Measurements from ENCODE around the gene SGIP1. TPM values are rescaled to one million over a fixed set of nuclear protein-coding genes. Genes with fewer than 3 reads are reported as not detected.

The SGIP1 gene
- total RNA-seq, 1 donor from 2014 or later, result 11.9 TPM

DNA sequence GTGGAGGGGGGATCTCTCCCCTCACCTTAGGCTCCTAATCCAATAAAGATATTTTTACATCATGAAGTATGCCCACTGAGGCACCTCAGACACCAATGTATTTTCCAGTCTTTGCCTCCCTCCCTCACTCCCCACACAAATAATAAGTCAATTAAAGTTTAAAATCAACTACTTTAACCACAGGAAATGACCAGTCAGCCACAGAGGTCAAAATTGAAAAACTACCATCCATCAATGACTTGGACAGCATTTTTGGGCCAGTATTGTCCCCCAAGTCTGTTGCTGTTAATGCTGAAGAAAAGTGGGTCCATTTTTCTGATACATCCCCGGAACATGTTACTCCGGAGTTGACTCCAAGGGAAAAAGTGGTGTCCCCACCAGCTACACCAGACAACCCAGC, 147.7 kb downstream of the SGIP1 start:
- H3K36me3 Mint-ChIP-seq, result no peaks in the 10 kb centered on the region
- H3K27ac Mint-ChIP-seq, result no peak overlapping the region
- H3K4me3 Mint-ChIP-seq, result no peak overlapping the region
- peaks cover 17% of the 10 kb centered on the region for H3K4me1 Mint-ChIP-seq
- no peaks in the 10 kb centered on the region for H3K9me3 Mint-ChIP-seq
- H3K27me3 Mint-ChIP-seq (ENCODE audit: low read depth), result no peaks in the 10 kb centered on the region
- no peak for DNase-seq (ENCODE audit: low spot score in 2 of 2, unreplicated experiment in 2 of 2)
- TF ChIP-seq, protein P1, sequence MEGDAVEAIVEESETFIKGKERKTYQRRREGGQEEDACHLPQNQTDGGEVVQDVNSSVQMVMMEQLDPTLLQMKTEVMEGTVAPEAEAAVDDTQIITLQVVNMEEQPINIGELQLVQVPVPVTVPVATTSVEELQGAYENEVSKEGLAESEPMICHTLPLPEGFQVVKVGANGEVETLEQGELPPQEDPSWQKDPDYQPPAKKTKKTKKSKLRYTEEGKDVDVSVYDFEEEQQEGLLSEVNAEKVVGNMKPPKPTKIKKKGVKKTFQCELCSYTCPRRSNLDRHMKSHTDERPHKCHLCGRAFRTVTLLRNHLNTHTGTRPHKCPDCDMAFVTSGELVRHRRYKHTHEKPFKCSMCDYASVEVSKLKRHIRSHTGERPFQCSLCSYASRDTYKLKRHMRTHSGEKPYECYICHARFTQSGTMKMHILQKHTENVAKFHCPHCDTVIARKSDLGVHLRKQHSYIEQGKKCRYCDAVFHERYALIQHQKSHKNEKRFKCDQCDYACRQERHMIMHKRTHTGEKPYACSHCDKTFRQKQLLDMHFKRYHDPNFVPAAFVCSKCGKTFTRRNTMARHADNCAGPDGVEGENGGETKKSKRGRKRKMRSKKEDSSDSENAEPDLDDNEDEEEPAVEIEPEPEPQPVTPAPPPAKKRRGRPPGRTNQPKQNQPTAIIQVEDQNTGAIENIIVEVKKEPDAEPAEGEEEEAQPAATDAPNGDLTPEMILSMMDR (IDR thresholded peaks at IDR 0.05; ENCODE audit: unreplicated experiment), result no peak

DNA sequence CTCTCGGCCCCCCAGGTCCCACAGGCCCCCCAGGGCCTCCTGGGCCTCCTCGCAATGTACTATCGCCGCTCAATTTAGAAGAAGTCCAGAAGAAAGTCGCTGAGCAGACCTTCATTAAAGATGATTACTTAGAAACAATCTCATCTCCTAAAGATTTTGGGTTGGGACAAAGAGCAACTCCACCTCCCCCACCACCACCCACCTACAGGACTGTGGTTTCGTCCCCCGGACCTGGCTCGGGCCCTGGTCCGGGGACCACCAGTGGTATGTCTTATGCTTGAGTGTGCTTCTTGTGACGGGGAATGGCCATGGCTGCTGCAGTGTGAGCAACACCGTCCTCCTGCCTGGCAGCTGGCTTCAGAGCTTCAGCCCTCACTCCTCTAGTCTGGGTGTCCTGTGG, 148.2 kb downstream of the SGIP1 start:
- Mint-ChIP-seq H3K36me3 (no peaks in the 10 kb centered on the region), H3K27me3 (ENCODE audit: low read depth) (no peaks in the 10 kb centered on the region), H3K4me3 (no peak overlapping the region), H3K4me1 (peaks cover 13% of the 10 kb centered on the region), H3K27ac (no peak overlapping the region), H3K9me3 (no peaks in the 10 kb centered on the region)
- DNase-seq (ENCODE audit: low spot score in 2 of 2, unreplicated experiment in 2 of 2), result no peak
- TF ChIP-seq, protein P1 (IDR thresholded peaks at IDR 0.05; ENCODE audit: unreplicated experiment), result no peak

DNA sequence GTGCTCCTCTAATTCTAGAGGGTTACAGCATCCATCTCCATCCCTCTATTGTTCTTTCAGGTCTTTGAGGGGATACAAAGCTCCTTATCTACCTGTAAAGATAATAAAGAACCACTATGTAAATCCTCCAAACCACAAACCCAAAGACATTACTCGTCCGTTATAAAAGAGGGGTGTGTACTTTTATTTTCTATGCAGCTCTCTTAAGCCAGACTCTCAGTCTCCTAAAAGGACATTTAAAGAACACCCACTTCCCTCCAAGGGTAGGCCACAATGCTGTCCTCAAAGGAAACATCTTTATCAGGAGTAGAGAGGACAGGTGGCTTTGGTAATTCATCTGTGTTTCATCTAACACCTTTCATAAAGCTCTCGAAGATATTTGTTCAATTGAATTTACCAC, 150.4 kb downstream of the SGIP1 start:
- H3K36me3 Mint-ChIP-seq, result no peaks in the 10 kb centered on the region
- DNase-seq (ENCODE audit: low spot score in 2 of 2, unreplicated experiment in 2 of 2), result no peak
- H3K9me3 Mint-ChIP-seq, result no peaks in the 10 kb centered on the region
- no peaks in the 10 kb centered on the region for H3K27me3 Mint-ChIP-seq (ENCODE audit: low read depth)
- TF ChIP-seq, protein P1 (IDR thresholded peaks at IDR 0.05; ENCODE audit: unreplicated experiment), result no peak
- H3K4me3 Mint-ChIP-seq, result no peak overlapping the region
- no peak overlapping the region for H3K27ac Mint-ChIP-seq
- peaks cover 3% of the 10 kb centered on the region for H3K4me1 Mint-ChIP-seq

DNA sequence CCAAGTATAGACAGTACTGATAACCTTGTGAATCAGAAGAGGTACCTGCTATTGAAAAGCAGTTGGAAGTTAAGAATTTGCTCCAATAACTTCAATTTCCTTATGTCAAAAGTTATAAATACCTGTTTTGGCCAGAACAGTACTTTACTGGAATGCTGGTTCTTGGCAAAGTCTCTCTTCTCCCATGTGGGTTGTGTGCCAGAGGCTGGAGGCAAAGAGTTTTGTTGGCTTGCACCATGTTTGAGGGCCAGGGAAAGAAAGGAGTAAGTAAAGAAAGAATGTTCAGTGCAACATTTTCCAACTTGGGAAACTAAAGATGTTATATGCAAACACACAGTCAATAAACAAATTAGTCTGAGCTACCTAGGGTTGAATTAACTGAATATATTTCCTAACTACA, 151.3 kb downstream of the SGIP1 start:
- H3K27ac Mint-ChIP-seq, result no peak overlapping the region
- no peak for DNase-seq (ENCODE audit: low spot score in 2 of 2, unreplicated experiment in 2 of 2)
- no peaks in the 10 kb centered on the region for H3K36me3 Mint-ChIP-seq
- no peaks in the 10 kb centered on the region for H3K27me3 Mint-ChIP-seq (ENCODE audit: low read depth)
- peaks cover 3% of the 10 kb centered on the region for H3K4me1 Mint-ChIP-seq
- H3K9me3 Mint-ChIP-seq, result no peaks in the 10 kb centered on the region
- H3K4me3 Mint-ChIP-seq, result no peak overlapping the region
- TF ChIP-seq, protein P1 (IDR thresholded peaks at IDR 0.05; ENCODE audit: unreplicated experiment), result no peak

DNA sequence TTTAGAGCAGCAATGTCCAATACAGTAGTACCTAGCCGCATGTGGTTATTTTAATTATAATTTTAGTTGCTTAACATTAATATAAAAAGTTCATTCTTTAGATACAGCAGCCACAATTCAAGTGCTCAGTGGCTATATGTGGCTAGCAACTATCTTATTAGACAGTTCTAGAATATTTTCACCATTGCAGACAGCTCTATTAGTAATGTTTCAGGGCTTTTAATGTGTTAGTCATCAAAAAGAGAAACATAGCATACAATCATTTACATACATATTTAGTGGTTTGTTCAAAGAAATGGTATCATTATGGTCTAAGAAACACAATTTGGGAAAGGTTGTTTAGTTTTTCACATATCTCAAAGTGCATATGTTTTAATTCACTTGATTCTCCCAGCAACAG, 151.7 kb downstream of the SGIP1 start:
- H3K27me3 Mint-ChIP-seq (ENCODE audit: low read depth), result no peaks in the 10 kb centered on the region
- TF ChIP-seq, protein P1 (IDR thresholded peaks at IDR 0.05; ENCODE audit: unreplicated experiment), result no peak
- no peak overlapping the region for H3K27ac Mint-ChIP-seq
- no peak overlapping the region for H3K4me3 Mint-ChIP-seq
- no peaks in the 10 kb centered on the region for H3K36me3 Mint-ChIP-seq
- H3K9me3 Mint-ChIP-seq, result no peaks in the 10 kb centered on the region
- no peak for DNase-seq (ENCODE audit: low spot score in 2 of 2, unreplicated experiment in 2 of 2)
- peaks cover 3% of the 10 kb centered on the region for H3K4me1 Mint-ChIP-seq

DNA sequence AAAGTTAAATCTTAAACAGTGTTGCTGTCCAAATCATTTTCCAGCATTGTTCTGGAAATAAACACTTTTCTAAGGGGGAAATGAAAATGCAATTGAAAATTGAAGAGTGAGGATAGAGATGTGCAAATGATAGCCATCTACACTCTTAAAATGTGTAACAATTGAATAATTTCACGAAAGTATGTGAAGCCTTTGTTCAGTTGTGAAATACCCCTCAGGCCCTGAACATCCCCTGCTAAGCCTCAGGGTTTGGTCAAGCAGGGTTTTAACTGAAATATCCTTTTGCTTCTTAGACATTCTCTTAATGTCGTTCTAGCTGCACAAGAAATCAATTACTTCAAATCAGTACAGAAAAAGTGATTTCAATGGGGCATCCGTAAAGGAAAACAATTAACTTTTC, 152.5 kb downstream of the SGIP1 start:
- DNase-seq (ENCODE audit: low spot score in 2 of 2, unreplicated experiment in 2 of 2), result no peak

More for the DNA sequence above, 152.5 kb downstream of the SGIP1 start:
- Mint-ChIP-seq H3K27me3 (ENCODE audit: low read depth) (no peaks in the 10 kb centered on the region), H3K4me3 (no peak overlapping the region), H3K4me1 (peaks cover 3% of the 10 kb centered on the region), H3K27ac (no peak overlapping the region), H3K36me3 (no peaks in the 10 kb centered on the region), H3K9me3 (no peaks in the 10 kb centered on the region)
- TF ChIP-seq, protein P1 (IDR thresholded peaks at IDR 0.05; ENCODE audit: unreplicated experiment), result no peak

Measured in mesothelial cell of epicardium (in vitro differentiated cells).